Ectodermal cell (in vitro differentiated cells): ENCODE measurements around the gene TUBB.

ENCODE experiments used
- H3K27ac ChIP-seq: 2 replicates; pipeline ENCODE4 v1.7.0; 2013; ENCODE audit warnings: mild to moderate bottlenecking, low read depth, low read length; ENCODE audit not compliant: insufficient read depth, poor library complexity, severe bottlenecking
- H3K27me3 ChIP-seq: 2 replicates; pipeline ENCODE4 v1.7.0; 2013; ENCODE audit warnings: mild to moderate bottlenecking, low read length; ENCODE audit not compliant: insufficient read depth, control insufficient read depth, poor library complexity, severe bottlenecking
- H3K36me3 ChIP-seq: one replicate; pipeline ENCODE4 v1.7.0; 2013; ENCODE audit warnings: low read length; ENCODE audit not compliant: control insufficient read depth, insufficient read depth
- H3K4me1 ChIP-seq: one replicate; pipeline ENCODE4 v1.7.0; 2013; ENCODE audit warnings: low read length; ENCODE audit not compliant: control insufficient read depth, insufficient read depth
- H3K4me3 ChIP-seq: 2 replicates; pipeline ENCODE4 v1.7.0; 2013; ENCODE audit warnings: low read depth, low read length, control low read depth; ENCODE audit not compliant: insufficient read depth
- H3K9me3 ChIP-seq: 2 replicates; pipeline ENCODE4 v1.7.0; 2013; ENCODE audit warnings: mild to moderate bottlenecking, low read length, moderate library complexity; ENCODE audit not compliant: control insufficient read depth
- WGBS, 2 experiments: methylation state at CpG; one replicate each; pipeline ENCODE4 v1.1.7; 2013; ENCODE audit warnings: missing lambda C conversion rate in 2 of 2; 5-methylcytosine and 5-hydroxymethylcytosine counted together

The TUBB gene

DNA sequence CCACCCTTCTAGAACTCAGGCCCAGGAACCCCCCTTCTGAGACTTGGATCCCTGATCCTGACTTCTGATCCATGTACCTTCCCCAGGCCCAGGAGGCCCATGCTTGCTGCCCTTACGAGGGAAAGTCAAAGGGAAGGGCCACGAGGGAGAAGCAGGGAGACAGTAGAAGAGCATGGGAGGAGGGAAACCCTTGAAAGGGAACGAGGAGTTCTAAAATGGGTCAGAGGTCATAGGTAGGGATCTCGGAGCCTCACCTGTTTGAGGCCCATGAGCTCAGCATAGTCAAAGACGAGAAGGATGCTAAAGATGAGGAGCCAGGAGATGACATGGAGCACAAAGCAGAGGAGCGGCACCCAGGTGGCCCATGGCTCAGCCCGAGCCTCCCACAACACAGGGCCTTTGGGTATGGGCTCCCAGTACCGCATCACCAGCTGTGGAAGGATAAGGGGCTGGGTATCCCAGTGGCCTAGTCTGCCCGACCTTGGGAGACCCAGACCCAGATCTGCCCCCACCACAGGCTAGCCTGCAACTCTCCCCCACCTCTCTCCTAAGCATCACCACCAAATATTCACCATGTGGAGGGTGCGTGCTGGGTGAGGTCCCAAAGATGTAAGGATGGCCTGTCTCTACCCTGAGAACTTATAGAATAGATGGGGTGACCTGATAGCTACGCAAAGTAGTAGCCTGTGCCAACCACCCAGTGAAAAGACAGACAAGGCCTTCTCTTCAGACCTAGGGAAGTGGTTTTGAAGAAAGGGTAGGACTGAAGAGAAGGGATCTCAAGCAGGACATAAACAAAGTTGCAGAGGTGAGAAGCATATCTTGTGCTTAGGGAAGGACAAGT, 30.9 kb upstream of the TUBB start:
- 94% methylated on average over 11 of the region's 11 CpGs for WGBS, 2 experiments

DNA sequence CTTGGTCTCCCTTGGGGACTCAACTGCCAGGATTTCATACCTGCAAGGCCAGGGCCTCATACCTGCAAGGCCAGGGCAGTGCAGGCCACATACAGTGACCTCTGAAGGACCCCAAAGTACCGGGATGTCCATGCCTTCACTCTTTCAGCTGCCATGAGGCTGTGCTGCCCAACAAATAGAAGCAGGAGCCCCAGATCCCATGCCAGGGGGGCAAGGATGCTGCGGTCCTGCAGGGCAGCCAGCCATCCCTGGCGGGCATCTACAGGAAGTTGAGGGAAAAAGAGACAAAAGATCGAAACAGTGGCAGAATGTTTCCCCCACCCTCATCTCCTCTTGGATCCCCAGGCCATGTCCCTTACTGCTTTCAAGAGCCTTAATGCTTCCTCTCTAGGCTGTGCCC, 30.2 kb upstream of the TUBB start:
- H3K9me3 ChIP-seq, result no peaks in the 10 kb centered on the region
- no peaks in the 10 kb centered on the region for H3K36me3 ChIP-seq
- peak overlapping the region; percentile 72 for H3K4me3 ChIP-seq
- H3K27ac ChIP-seq, result no peak overlapping the region
- peaks cover 31% of the 10 kb centered on the region for H3K4me1 ChIP-seq
- H3K27me3 ChIP-seq, result no peaks in the 10 kb centered on the region
- 59 to 60% methylated on average over 4 of the region's 4 CpGs for WGBS, 2 experiments

More for the DNA sequence above, 30.9 kb upstream of the TUBB start:
- no peaks in the 10 kb centered on the region for H3K27me3 ChIP-seq
- H3K36me3 ChIP-seq, result no peaks in the 10 kb centered on the region
- peak overlapping the region; percentile 72 for H3K4me3 ChIP-seq
- peaks cover 37% of the 10 kb centered on the region for H3K4me1 ChIP-seq
- H3K27ac ChIP-seq, result no peak overlapping the region
- H3K9me3 ChIP-seq, result no peaks in the 10 kb centered on the region

DNA sequence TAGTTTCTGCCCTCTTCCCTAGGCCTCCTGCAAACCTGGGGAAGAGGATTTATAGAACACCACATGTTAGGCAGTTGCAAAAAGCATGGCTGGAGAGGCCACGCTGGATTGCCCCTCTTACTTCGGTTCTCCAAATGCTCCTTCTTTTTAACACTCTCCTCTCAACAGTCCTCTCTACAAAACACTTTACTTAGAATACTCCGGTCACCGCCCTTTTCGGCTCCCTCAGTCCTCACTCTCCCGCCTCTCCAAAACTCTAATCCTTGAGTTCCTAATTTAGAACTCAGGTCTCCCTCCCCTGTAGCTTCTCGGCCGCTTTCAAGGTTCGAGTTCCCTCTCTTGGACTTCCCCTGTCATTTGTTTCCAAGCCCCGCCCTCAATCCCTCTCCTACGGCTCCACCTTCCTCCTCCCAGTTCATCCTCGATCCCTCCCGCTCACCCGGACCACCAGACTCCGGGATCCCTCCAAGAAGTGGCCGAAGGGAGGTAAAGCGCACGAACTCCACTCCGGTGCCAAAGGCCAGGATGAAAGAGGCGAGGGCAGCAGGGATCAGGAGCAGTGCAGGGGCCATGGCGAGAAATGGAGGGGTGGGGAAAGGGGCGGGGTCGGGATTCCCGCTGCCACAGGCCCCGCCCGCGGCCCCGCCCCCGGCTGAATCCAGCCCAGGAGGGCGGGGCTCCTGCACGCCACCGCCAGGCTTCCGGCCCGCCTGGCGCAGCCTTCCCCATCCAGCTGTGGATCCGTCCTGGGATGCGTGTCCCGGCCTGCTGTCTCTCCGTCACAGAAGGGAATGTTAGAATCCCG, 29.5 kb upstream of the TUBB start, which contains the start of gene NRM:
TSS of gene NRM (minus strand) at position 582 of the 805 bp plus-strand sequence. CDS start at position 572, 10 bp downstream.
- peaks cover 29% of the 10 kb centered on the region for H3K4me1 ChIP-seq
- peak within 1 kb of the TSS; percentile 69 for H3K27ac ChIP-seq
- peak within 1 kb of the TSS; percentile 72 for H3K4me3 ChIP-seq
- no peaks in the 10 kb centered on the region for H3K9me3 ChIP-seq
- no peaks in the 10 kb centered on the region for H3K36me3 ChIP-seq
- H3K27me3 ChIP-seq, result no peaks in the 10 kb centered on the region
- WGBS, 2 experiments, result 1% methylated on average over 40 of the region's 40 CpGs

DNA sequence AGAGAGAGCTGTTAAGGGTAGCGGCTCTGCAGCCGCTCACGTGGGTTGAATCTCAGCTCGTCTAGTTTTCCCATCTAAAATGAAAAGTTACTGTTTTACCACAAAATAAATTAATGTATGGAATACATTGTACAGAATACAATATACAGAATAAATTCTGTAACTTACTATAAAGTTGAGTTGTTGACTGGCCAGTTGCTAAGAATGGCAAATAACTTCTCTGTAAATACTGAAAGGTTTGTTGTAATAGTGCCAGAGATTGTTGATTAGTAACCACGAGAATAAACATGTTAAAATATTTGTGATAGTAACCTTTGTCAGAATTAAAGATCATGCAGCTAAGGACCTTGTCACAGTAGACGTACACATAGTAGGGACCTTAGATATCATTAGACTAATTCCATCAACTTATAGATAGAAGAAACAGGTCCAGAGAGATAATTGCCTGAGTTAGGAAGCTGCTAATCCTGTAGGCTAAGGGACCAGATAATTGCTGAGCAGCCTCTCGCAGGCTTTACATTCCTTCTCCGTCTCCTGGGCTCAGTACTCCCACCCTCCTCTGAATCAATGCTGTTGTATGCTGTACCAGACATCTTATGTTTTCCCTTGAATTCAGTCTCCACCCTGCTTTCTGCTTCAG, 28.8 kb upstream of the TUBB start:
- Histone ChIP-seq H3K27me3 (no peaks in the 10 kb centered on the region), H3K36me3 (no peaks in the 10 kb centered on the region), H3K4me3 (peak overlapping the region; percentile 72), H3K9me3 (no peaks in the 10 kb centered on the region), H3K4me1 (peaks cover 25% of the 10 kb centered on the region), H3K27ac (peak overlapping the region; percentile 30)
- WGBS, 2 experiments, result 17 to 26% methylated on average over 7 of the region's 8 CpGs

DNA sequence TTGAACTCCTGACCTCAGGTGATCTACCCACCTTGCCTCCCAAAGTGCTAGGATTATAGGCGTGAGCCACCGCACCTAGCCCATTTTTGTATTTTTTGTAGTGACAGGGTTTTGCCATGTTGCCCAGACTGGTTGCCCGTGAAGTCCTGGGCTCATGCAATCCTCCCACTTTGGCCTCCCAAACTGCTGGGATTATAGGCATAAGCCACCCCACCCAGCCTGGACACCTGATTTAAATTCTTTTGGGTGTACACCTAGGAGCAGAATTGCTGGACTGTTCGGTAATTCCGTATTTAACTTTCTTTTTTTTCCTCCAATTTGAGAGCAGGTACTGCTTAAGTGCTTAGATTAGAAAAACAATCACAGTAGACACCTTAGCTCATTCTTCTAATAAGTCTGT, 23.7 kb upstream of the TUBB start:
- peaks cover 2% of the 10 kb centered on the region for H3K4me1 ChIP-seq
- H3K27ac ChIP-seq, result no peak overlapping the region
- H3K36me3 ChIP-seq, result peaks cover 6% of the 10 kb centered on the region
- 92 to 93% methylated on average over 5 of the region's 5 CpGs for WGBS, 2 experiments
- H3K27me3 ChIP-seq, result no peaks in the 10 kb centered on the region
- no peaks in the 10 kb centered on the region for H3K9me3 ChIP-seq
- no peak overlapping the region for H3K4me3 ChIP-seq

DNA sequence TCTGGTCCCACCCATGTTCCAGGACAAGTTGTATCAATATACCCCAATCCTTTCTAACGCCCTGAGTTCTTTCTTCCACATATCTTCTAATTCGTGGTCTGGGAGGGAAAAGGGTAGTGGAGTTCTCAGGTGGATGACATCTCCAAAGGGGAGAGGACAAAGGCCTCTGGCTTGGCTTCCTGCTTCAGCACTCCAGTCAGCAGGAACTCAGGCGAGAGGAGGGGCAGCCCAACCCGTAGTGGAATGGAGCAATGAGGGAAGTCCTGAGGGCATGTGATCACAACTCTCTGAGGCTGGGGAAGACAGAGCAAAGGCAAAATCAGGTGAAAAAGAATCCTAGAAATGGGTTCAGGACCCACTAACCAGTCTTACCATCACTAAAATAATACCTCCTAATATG, 19.8 kb upstream of the TUBB start:
- Histone ChIP-seq H3K4me3 (no peak overlapping the region), H3K36me3 (peaks cover 25% of the 10 kb centered on the region), H3K27ac (no peak overlapping the region), H3K4me1 (no peaks in the 10 kb centered on the region), H3K27me3 (no peaks in the 10 kb centered on the region), H3K9me3 (no peaks in the 10 kb centered on the region)
- WGBS, 2 experiments, result 59 to 78% methylated on average over 2 to 4 of the region's 4 CpGs

DNA sequence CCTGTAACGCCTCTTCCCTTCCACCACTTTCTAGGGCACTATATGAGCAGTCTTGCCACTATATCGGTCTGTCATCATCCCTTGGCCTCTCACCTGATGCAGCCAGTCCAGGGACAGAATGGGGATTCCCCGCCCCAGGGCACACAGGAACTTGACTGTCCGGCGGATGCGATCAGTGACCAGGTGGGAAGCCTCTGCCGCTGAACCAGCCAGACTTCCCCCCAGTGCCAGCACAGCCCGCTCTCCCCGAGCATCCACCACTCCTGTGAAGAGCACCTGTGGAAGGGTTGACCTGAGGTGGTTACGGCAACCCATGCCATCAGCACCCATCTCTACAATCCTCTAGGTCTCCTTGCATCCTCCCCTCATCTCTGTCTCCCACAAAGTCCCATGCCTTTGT, 17.1 kb upstream of the TUBB start:
- H3K4me1 ChIP-seq, result no peaks in the 10 kb centered on the region
- no peaks in the 10 kb centered on the region for H3K27me3 ChIP-seq
- WGBS, 2 experiments, result 94 to 95% methylated on average over 10 of the region's 10 CpGs
- H3K36me3 ChIP-seq, result peaks cover 36% of the 10 kb centered on the region
- no peak overlapping the region for H3K4me3 ChIP-seq
- no peak overlapping the region for H3K27ac ChIP-seq
- H3K9me3 ChIP-seq, result no peaks in the 10 kb centered on the region

DNA sequence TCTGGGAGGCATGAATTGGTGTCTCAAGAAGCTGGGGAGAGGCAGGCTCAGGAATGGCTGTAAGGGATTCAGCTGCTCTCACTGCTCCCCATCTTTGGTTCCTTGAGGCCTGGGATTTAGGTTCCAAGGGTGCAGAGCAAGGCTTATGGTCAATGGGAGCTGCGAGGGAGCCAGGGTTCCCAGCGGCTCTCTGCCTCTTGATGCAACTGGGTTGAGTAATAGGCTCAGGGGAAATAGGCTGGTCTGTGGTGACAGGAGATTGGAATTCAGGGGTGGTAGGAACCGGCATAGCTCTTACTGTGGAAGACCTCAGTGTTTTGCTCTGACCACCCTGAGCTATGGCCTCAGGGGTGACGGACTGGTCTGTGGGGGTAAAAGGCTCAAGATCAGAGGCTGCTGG, 16.3 kb upstream of the TUBB start:
- Histone ChIP-seq H3K27ac (no peak overlapping the region), H3K27me3 (no peaks in the 10 kb centered on the region), H3K36me3 (peaks cover 36% of the 10 kb centered on the region), H3K9me3 (no peaks in the 10 kb centered on the region), H3K4me3 (no peak overlapping the region), H3K4me1 (no peaks in the 10 kb centered on the region)
- 93 to 96% methylated on average over 4 of the region's 4 CpGs for WGBS, 2 experiments

DNA sequence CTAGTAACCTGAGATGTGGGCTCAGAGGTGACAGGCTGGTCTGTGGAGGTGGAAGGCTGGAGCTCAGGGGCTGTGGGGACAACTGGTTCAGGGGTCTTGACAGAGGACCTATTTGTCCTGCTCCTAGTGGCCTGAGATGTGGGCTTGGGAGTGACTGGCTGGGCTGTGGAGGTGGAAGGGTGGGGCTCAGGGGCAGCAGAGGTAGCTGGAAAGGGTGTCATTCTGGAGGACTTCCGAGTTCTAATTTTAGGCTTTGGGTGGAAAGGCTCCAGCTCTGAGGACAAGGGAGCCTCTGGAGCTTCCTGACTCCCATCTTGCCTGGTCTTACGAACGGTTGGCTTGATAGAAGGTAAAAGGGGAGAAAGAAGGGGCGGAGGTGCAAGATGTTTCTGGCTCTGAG, 14.5 kb upstream of the TUBB start:
- Histone ChIP-seq H3K4me1 (no peaks in the 10 kb centered on the region), H3K27ac (no peak overlapping the region), H3K27me3 (no peaks in the 10 kb centered on the region), H3K9me3 (no peaks in the 10 kb centered on the region), H3K4me3 (no peak overlapping the region), H3K36me3 (peaks cover 36% of the 10 kb centered on the region)
- WGBS, 2 experiments, result 94 to 96% methylated on average over 4 of the region's 4 CpGs
